SJSA1 (cell line): Measurements from ENCODE around the gene GRIN2A. TPM values are rescaled to one million over a fixed set of nuclear protein-coding genes. Genes with fewer than 3 reads are reported as not detected.

Experiments
- DNase-seq, 2 experiments: peaks; one replicate each; pipeline ENCODE4 v3.0.0-alpha.2; 2015 to 2020; ENCODE audit warnings: low spot score in 2 of 2, low read depth in 1 of 2
- H3K27ac ChIP-seq: fragments of 250-450 bp; sonication (Bioruptor Pico); 2 replicates; pipeline ENCODE4 v1.5.1; 2020; ENCODE audit warnings: mild to moderate bottlenecking, moderate library complexity
- H3K27me3 ChIP-seq: fragments of 250-450 bp; sonication (Bioruptor Pico); replicated peaks from 2 replicates; pipeline ENCODE4 v1.5.1; 2020; ENCODE audit warnings: mild to moderate bottlenecking, moderate library complexity
- H3K36me3 ChIP-seq: fragments of 250-450 bp; sonication (Bioruptor Pico); 2 replicates; pipeline ENCODE4 v1.5.1; 2020; ENCODE audit warnings: mild to moderate bottlenecking
- H3K4me1 ChIP-seq: fragments of 250-450 bp; sonication (Bioruptor Pico); replicated peaks from 2 replicates; pipeline ENCODE4 v1.6.1; 2021; ENCODE audit warnings: mild to moderate bottlenecking
- H3K4me3 ChIP-seq: fragments of 250-450 bp; sonication (Bioruptor Pico); 2 replicates; pipeline ENCODE4 v1.5.1; 2020; ENCODE audit warnings: mild to moderate bottlenecking
- H3K9me3 ChIP-seq: fragments of 250-450 bp; sonication (Bioruptor Pico); replicated peaks from 2 replicates; pipeline ENCODE4 v1.5.1; 2020; ENCODE audit warnings: mild to moderate bottlenecking
- total RNA-seq: library from RNA; depleted of rRNA; stranded (reverse); fragments of >200 nt; shearing (Covaris generic); gene quantifications from 2 replicates; pipeline ENCODE4 v1.2.3, GENCODE V29; 2014

The GRIN2A gene
- total RNA-seq, 1 experiment from 2014 or later, result not detected

DNA sequence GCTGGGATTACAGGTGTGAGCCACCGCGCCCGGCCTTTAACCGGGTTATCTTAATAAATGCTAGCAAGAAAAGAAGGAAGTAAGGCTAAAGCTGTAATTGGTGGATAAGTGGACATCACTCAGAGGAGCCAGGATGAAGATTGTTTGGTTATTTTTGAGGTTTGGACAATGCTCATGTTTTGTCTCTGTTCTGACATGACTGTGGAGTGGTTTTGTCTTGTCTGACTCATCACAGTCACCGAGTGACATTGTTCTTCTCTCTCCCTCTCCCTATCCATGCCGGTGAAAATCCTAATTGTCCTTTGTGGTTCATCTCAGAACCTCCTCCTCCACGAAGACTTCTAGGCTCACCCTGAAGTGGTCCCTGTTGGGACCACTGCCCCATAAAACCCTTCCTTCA, 23.5 kb upstream of the GRIN2A start:
- Histone ChIP-seq H3K27me3 (no peaks in the 10 kb centered on the region), H3K27ac (no peak overlapping the region), H3K4me1 (no peaks in the 10 kb centered on the region), H3K36me3 (no peaks in the 10 kb centered on the region), H3K4me3 (no peak overlapping the region), H3K9me3 (no peaks in the 10 kb centered on the region)
- DNase-seq, result no peak

DNA sequence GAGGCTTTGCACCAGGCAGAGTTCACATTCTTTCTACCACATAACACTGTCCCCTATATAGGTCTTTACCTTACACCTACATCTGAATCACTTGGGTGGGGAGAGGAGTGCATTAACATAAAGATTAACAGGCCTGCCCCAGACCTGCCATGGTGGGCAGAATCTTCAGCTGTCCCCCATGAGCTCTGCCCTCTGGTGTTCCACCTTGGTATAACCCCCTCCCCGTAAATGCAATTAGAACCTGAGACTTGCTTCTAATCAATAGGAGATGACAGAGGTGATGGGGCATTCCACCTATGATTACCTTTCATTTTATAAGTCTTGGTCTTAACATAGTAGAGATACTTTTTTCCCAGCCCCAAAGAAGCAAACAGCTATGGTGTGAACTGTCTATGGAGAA, 20.4 kb upstream of the GRIN2A start:
- H3K9me3 ChIP-seq, result no peaks in the 10 kb centered on the region
- no peak for DNase-seq
- no peaks in the 10 kb centered on the region for H3K27me3 ChIP-seq
- H3K27ac ChIP-seq, result no peak overlapping the region
- no peak overlapping the region for H3K4me3 ChIP-seq
- H3K36me3 ChIP-seq, result no peaks in the 10 kb centered on the region
- H3K4me1 ChIP-seq, result no peaks in the 10 kb centered on the region

GRCh38 chr16:10200637-10201586, 18.7 kb upstream of the GRIN2A start:
- Histone ChIP-seq H3K36me3 (no peaks in the 10 kb centered on the region), H3K4me3 (no peak overlapping the region), H3K27ac (no peak overlapping the region), H3K4me1 (no peaks in the 10 kb centered on the region), H3K9me3 (no peaks in the 10 kb centered on the region), H3K27me3 (no peaks in the 10 kb centered on the region)
- no peak for DNase-seq

DNA sequence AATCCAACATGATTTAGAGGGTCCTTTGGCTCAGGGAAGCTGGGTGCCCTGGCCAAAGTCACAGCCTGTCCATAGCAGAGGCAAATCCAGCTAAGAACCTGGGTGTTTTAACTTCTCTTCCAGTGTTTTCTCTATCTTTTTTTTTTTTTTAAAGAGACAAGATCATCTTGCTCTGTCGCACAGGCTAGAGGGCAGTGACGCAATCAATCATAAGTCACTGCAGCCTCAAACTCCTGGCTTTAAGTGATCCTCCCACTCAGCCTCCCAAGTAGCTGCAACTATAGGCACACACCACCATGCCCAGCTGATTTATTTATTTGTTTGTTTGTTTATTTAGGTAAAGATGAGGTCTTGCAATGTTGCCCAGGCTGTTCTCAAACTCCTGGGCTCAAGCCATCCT, 14.8 kb upstream of the GRIN2A start:
- no peaks in the 10 kb centered on the region for H3K36me3 ChIP-seq
- H3K4me3 ChIP-seq, result no peak overlapping the region
- H3K27ac ChIP-seq, result no peak overlapping the region
- no peak for DNase-seq
- H3K4me1 ChIP-seq, result no peaks in the 10 kb centered on the region
- no peaks in the 10 kb centered on the region for H3K9me3 ChIP-seq
- no peaks in the 10 kb centered on the region for H3K27me3 ChIP-seq

DNA sequence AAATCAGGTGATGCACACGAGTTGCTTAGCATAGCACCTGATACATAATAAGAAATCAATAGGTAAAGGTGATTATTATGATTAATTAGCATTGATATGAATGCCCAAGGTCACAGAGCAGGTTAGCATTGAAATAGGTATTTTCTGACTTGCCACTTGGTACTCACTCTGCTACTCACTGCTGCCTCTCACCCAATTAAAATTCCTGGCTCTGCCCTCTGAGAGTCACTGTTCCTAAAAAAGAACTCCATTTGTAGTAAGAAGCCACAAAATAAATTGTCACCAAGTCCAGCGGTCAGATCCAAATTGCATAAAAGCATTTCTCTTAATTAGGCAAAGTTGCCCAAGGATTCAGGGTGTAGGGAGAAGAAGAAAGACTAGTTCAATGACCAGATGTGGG, 8.9 kb upstream of the GRIN2A start:
- Histone ChIP-seq H3K4me1 (no peaks in the 10 kb centered on the region), H3K36me3 (no peaks in the 10 kb centered on the region), H3K4me3 (no peak overlapping the region), H3K27me3 (no peaks in the 10 kb centered on the region), H3K27ac (no peak overlapping the region), H3K9me3 (no peaks in the 10 kb centered on the region)
- DNase-seq, result no peak

DNA sequence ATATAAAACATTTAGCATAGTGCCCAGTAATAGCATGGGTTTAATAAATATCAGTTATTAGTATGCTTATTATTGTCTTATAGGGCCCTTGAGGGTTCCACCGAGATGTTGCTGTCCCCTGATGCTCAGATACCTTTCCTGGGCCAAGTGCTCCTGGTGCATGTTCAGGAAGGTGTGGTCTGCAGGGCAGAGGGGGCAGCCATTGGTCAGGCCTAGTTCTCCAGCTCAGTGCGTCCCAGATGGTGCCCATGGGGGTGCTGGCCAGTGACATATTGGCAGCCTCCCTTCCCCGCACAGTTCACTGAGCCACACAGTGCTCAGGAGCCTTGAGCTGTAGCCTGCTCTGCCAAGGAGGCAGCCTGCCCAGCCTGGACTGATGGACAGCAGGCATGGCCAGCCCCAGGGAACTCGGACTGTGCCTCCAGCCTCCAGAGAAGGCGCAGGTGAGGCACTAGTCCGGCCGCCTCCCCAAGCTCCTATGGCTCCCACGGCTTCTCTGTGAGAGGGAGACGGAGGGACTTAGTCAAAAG, 7.7 kb upstream of the GRIN2A start:
- no peak for DNase-seq
- H3K4me3 ChIP-seq, result no peak overlapping the region
- H3K9me3 ChIP-seq, result no peaks in the 10 kb centered on the region
- H3K27me3 ChIP-seq, result peaks cover 7% of the 10 kb centered on the region; the same call in 1 of the 2 replicates
- H3K4me1 ChIP-seq, result no peaks in the 10 kb centered on the region
- no peaks in the 10 kb centered on the region for H3K36me3 ChIP-seq
- H3K27ac ChIP-seq, result no peak overlapping the region

- no peak for DNase-seq
- H3K27me3 ChIP-seq, result peaks cover 17% of the 10 kb centered on the region
- no peaks in the 10 kb centered on the region for H3K4me1 ChIP-seq
- no peak overlapping the region for H3K27ac ChIP-seq
- H3K9me3 ChIP-seq, result no peaks in the 10 kb centered on the region; the same call in 1 of the 2 replicates
- H3K4me3 ChIP-seq, result no peak overlapping the region
- H3K36me3 ChIP-seq, result no peaks in the 10 kb centered on the region
Observed at GRCh38 chr16:10188236-10188635, 6.0 kb upstream of the GRIN2A start.

GRCh38 chr16:10181196-10182162, 749 bp downstream of the GRIN2A start:
- H3K27me3 ChIP-seq, result peaks cover 37% of the 10 kb centered on the region
- no peaks in the 10 kb centered on the region for H3K36me3 ChIP-seq
- H3K4me1 ChIP-seq, result 0 out of 2 replicates have a peak, but pooled peaks cover 3% of the 10 kb centered on the region
- no peak overlapping the region for H3K4me3 ChIP-seq
- no peak overlapping the region for H3K27ac ChIP-seq
- DNase-seq, result peak in 1 of 2 experiments; percentile 32
- H3K9me3 ChIP-seq, result peaks cover 3% of the 10 kb centered on the region; the same call in 1 of the 2 replicates

GRCh38 chr16:10180771-10181163, 1.5 kb downstream of the GRIN2A start:
- H3K4me1 ChIP-seq, result 0 out of 2 replicates have a peak, but pooled peaks cover 3% of the 10 kb centered on the region
- no peak for DNase-seq
- no peak overlapping the region for H3K4me3 ChIP-seq
- peaks cover 37% of the 10 kb centered on the region for H3K27me3 ChIP-seq
- H3K36me3 ChIP-seq, result no peaks in the 10 kb centered on the region
- H3K9me3 ChIP-seq, result peaks cover 3% of the 10 kb centered on the region; the same call in 1 of the 2 replicates
- no peak overlapping the region for H3K27ac ChIP-seq

DNA sequence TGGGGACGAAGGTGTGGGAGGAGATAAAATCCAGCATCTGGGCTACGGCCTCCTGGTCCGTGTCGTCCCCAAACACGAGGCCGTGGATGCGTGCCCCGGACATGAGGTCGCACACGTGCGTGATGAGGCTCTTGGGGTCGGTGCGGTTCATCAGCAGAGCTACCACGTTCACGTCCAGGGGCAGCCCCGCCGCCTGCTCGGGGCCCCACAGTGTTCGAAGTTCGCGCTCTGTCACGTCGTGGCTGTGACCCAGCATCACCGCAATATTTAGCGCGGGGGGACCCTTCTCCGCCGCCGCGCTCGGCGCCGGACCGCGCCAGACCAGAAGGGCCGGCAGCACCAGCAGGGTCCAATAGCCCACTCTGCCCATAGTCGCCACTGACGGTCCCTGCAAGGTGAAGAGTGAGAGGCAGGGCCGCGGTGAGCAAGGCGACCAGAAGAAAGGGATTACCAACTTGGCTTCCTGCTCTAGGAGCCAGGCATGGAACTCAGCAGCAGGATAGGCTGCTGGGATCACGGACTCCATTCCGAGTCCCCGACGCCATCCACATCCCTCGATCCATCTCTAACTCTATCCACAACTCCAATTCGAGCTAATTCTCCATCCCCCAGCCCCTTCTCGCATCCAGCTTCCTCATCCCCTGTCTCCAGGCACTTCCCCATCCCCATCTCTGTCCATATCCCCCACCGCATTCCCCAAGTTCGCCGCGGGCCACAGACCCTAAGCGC, 2.0 kb downstream of the GRIN2A start:
- no peak for DNase-seq
- peaks cover 3% of the 10 kb centered on the region; the same call in 1 of the 2 replicates for H3K9me3 ChIP-seq
- H3K4me3 ChIP-seq, result no peak overlapping the region
- H3K36me3 ChIP-seq, result no peaks in the 10 kb centered on the region
- no peak overlapping the region for H3K27ac ChIP-seq
- H3K27me3 ChIP-seq, result peaks cover 33% of the 10 kb centered on the region
- H3K4me1 ChIP-seq, result 0 out of 2 replicates have a peak, but pooled peaks cover 3% of the 10 kb centered on the region

DNA sequence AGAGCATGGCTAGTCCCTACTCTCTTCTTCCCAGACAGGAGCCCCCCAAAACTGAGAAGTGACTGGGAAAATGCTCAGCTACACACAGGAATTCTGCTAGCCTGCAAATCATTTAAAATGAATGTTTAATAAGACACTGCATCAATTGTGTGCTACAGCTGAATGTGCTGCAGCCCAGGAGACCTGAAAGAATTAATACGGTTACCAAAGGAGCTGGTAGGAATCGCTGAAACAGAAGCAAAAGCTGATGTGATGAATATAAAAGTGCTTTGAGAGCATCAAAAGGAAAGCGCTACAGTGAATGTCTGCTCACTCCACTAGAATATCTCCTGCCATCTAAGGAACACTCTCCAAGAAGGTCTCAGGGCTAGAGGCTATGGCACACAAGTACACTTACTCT, 3.7 kb downstream of the GRIN2A start:
- Histone ChIP-seq H3K36me3 (no peaks in the 10 kb centered on the region), H3K4me3 (no peak overlapping the region), H3K27me3 (peaks cover 23% of the 10 kb centered on the region), H3K27ac (no peak overlapping the region), H3K9me3 (peaks cover 3% of the 10 kb centered on the region; the same call in 1 of the 2 replicates), H3K4me1 (0 out of 2 replicates have a peak, but pooled peaks cover 3% of the 10 kb centered on the region)
- no peak for DNase-seq

DNA sequence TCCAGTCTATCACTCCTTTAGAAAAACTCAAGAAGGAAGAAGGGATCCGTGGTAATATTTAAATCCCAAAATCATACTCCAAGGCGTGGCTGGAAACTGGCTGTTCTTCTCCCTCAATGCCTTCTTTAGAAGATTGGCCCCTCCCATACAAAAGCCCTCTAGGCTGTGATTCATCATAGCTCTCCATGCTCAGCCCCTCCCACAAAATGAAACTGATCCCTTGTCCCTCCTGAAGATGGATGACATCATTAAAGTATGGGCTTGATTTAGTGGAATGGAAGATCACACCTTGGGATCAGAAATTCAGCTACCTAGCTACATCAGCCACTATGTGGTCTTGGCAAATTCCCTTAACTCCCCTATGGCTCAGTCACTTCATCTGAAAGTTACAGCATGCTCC, 4.1 kb downstream of the GRIN2A start:
- H3K9me3 ChIP-seq, result 0 out of 2 replicates have a peak, but pooled peaks cover 3% of the 10 kb centered on the region
- no peaks in the 10 kb centered on the region for H3K36me3 ChIP-seq
- no peak overlapping the region for H3K27ac ChIP-seq
- no peak for DNase-seq
- no peak overlapping the region for H3K4me3 ChIP-seq
- 0 out of 2 replicates have a peak, but pooled peaks cover 3% of the 10 kb centered on the region for H3K4me1 ChIP-seq
- H3K27me3 ChIP-seq, result peaks cover 18% of the 10 kb centered on the region
